WTC11 (cell line): ENCODE results near the gene OGT.

Experiments
- E2F1 ChIP-seq: sonication (generic); formaldehyde crosslinking; IDR thresholded peaks from 2 replicates; pipeline ENCODE4 v1.8.0; 2022; ENCODE audit warnings: mild to moderate bottlenecking, missing genetic modification reagents
- IRF2 ChIP-seq: sonication (generic); formaldehyde crosslinking; IDR thresholded peaks from 2 replicates; pipeline ENCODE4 v1.8.0; 2022; ENCODE audit warnings: low read depth, missing genetic modification reagents, borderline replicate concordance
- KAT7 ChIP-seq: sonication (generic); formaldehyde crosslinking; IDR thresholded peaks from 2 replicates; pipeline ENCODE4 v1.8.1; 2023; ENCODE audit warnings: missing genetic modification reagents, mild to moderate bottlenecking, borderline replicate concordance
- MAX ChIP-seq: sonication (generic); formaldehyde crosslinking; IDR thresholded peaks from 2 replicates; pipeline ENCODE4 v1.8.0; 2022; ENCODE audit warnings: mild to moderate bottlenecking, missing genetic modification reagents
- TCF7 ChIP-seq: sonication (generic); formaldehyde crosslinking; IDR thresholded peaks from 2 replicates; pipeline ENCODE4 v1.8.0; 2022; ENCODE audit warnings: mild to moderate bottlenecking, low read depth, missing genetic modification reagents, moderate library complexity
- TF ChIP-seq, protein P1 (sequence below): fragments of 200-600 bp; IDR thresholded peaks from 2 replicates; pipeline ENCODE4 v1.8.0; 2022; ENCODE audit warnings: antibody characterized with exemption
- TF ChIP-seq, protein P2 (sequence below): sonication (generic); formaldehyde crosslinking; IDR thresholded peaks from 2 replicates; pipeline ENCODE4 v1.8.1; 2023; ENCODE audit warnings: mild to moderate bottlenecking, missing genetic modification reagents, moderate library complexity
- TF ChIP-seq, protein P3 (sequence below): fragments of 250-450 bp; sonication (Bioruptor Pico); IDR thresholded peaks from 2 replicates; pipeline ENCODE4 v1.9.0; 2021; ENCODE audit warnings: mild to moderate bottlenecking, borderline replicate concordance
- TF ChIP-seq, protein P4 (sequence below): sonication (generic); formaldehyde crosslinking; IDR thresholded peaks from 2 replicates; pipeline ENCODE4 v1.8.1; 2022; ENCODE audit warnings: low read depth, missing genetic modification reagents, borderline replicate concordance
- TF ChIP-seq, protein P5 (sequence below): fragments of 250-450 bp; sonication (Bioruptor Pico); IDR thresholded peaks from 2 replicates; pipeline ENCODE4 v2.1.2; 2022; ENCODE audit warnings: mild to moderate bottlenecking, moderate library complexity
- TF ChIP-seq, protein P6 (sequence below): sonication (generic); formaldehyde crosslinking; conservative IDR thresholded peaks from 2 replicates; pipeline ENCODE4 v1.8.1; 2023; ENCODE audit warnings: mild to moderate bottlenecking, low read depth, missing genetic modification reagents, moderate library complexity

DNA sequence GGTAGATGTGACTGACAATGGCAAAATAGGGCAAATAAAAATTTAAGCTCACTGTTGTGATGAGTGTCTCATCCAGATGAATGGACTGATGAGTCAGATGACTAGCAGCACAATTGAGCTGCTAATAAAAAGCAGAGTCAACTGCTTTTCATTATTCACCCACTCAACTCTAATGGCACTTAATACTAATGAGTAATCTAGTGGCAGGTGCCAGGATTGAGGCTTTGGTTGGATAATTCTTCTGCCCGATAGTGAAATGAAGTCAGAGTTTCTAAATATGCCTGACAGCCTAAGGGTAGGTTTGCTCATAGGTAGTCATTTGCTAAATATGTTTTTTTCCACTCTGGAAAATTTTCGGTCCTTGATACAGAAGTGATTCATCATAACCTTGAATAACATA, 10.4 kb downstream of the OGT start:
- TF ChIP-seq, protein P1, sequence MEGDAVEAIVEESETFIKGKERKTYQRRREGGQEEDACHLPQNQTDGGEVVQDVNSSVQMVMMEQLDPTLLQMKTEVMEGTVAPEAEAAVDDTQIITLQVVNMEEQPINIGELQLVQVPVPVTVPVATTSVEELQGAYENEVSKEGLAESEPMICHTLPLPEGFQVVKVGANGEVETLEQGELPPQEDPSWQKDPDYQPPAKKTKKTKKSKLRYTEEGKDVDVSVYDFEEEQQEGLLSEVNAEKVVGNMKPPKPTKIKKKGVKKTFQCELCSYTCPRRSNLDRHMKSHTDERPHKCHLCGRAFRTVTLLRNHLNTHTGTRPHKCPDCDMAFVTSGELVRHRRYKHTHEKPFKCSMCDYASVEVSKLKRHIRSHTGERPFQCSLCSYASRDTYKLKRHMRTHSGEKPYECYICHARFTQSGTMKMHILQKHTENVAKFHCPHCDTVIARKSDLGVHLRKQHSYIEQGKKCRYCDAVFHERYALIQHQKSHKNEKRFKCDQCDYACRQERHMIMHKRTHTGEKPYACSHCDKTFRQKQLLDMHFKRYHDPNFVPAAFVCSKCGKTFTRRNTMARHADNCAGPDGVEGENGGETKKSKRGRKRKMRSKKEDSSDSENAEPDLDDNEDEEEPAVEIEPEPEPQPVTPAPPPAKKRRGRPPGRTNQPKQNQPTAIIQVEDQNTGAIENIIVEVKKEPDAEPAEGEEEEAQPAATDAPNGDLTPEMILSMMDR = no peak
- TF ChIP-seq E2F1 = no peak
- TF ChIP-seq MAX (CRISPR knock-in tag) = no peak
- no peak for TF ChIP-seq KAT7 (CRISPR knock-in tag)
- TF ChIP-seq, protein P2, sequence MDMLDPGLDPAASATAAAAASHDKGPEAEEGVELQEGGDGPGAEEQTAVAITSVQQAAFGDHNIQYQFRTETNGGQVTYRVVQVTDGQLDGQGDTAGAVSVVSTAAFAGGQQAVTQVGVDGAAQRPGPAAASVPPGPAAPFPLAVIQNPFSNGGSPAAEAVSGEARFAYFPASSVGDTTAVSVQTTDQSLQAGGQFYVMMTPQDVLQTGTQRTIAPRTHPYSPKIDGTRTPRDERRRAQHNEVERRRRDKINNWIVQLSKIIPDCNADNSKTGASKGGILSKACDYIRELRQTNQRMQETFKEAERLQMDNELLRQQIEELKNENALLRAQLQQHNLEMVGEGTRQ (CRISPR knock-in tag) = no peak
- TF ChIP-seq, protein P3, sequence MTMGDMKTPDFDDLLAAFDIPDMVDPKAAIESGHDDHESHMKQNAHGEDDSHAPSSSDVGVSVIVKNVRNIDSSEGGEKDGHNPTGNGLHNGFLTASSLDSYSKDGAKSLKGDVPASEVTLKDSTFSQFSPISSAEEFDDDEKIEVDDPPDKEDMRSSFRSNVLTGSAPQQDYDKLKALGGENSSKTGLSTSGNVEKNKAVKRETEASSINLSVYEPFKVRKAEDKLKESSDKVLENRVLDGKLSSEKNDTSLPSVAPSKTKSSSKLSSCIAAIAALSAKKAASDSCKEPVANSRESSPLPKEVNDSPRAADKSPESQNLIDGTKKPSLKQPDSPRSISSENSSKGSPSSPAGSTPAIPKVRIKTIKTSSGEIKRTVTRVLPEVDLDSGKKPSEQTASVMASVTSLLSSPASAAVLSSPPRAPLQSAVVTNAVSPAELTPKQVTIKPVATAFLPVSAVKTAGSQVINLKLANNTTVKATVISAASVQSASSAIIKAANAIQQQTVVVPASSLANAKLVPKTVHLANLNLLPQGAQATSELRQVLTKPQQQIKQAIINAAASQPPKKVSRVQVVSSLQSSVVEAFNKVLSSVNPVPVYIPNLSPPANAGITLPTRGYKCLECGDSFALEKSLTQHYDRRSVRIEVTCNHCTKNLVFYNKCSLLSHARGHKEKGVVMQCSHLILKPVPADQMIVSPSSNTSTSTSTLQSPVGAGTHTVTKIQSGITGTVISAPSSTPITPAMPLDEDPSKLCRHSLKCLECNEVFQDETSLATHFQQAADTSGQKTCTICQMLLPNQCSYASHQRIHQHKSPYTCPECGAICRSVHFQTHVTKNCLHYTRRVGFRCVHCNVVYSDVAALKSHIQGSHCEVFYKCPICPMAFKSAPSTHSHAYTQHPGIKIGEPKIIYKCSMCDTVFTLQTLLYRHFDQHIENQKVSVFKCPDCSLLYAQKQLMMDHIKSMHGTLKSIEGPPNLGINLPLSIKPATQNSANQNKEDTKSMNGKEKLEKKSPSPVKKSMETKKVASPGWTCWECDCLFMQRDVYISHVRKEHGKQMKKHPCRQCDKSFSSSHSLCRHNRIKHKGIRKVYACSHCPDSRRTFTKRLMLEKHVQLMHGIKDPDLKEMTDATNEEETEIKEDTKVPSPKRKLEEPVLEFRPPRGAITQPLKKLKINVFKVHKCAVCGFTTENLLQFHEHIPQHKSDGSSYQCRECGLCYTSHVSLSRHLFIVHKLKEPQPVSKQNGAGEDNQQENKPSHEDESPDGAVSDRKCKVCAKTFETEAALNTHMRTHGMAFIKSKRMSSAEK (CRISPR knock-in tag) = no peak
- TF ChIP-seq, protein P4, sequence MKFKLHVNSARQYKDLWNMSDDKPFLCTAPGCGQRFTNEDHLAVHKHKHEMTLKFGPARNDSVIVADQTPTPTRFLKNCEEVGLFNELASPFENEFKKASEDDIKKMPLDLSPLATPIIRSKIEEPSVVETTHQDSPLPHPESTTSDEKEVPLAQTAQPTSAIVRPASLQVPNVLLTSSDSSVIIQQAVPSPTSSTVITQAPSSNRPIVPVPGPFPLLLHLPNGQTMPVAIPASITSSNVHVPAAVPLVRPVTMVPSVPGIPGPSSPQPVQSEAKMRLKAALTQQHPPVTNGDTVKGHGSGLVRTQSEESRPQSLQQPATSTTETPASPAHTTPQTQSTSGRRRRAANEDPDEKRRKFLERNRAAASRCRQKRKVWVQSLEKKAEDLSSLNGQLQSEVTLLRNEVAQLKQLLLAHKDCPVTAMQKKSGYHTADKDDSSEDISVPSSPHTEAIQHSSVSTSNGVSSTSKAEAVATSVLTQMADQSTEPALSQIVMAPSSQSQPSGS (CRISPR knock-in tag) = no peak
- TF ChIP-seq, protein P5, sequence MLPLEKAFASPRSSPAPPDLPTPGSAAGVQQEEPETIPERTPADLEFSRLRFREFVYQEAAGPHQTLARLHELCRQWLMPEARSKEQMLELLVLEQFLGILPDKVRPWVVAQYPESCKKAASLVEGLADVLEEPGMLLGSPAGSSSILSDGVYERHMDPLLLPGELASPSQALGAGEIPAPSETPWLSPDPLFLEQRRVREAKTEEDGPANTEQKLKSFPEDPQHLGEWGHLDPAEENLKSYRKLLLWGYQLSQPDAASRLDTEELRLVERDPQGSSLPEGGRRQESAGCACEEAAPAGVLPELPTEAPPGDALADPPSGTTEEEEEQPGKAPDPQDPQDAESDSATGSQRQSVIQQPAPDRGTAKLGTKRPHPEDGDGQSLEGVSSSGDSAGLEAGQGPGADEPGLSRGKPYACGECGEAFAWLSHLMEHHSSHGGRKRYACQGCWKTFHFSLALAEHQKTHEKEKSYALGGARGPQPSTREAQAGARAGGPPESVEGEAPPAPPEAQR = no peak
- TF ChIP-seq, protein P6, sequence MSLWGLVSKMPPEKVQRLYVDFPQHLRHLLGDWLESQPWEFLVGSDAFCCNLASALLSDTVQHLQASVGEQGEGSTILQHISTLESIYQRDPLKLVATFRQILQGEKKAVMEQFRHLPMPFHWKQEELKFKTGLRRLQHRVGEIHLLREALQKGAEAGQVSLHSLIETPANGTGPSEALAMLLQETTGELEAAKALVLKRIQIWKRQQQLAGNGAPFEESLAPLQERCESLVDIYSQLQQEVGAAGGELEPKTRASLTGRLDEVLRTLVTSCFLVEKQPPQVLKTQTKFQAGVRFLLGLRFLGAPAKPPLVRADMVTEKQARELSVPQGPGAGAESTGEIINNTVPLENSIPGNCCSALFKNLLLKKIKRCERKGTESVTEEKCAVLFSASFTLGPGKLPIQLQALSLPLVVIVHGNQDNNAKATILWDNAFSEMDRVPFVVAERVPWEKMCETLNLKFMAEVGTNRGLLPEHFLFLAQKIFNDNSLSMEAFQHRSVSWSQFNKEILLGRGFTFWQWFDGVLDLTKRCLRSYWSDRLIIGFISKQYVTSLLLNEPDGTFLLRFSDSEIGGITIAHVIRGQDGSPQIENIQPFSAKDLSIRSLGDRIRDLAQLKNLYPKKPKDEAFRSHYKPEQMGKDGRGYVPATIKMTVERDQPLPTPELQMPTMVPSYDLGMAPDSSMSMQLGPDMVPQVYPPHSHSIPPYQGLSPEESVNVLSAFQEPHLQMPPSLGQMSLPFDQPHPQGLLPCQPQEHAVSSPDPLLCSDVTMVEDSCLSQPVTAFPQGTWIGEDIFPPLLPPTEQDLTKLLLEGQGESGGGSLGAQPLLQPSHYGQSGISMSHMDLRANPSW (CRISPR knock-in tag) = no peak
- TF ChIP-seq IRF2 = no peak
- TF ChIP-seq TCF7 = no peak
